Testis (tissue), 5 donors: ENCODE measurements around the gene IL6. TPM values are rescaled to one million over a fixed set of nuclear protein-coding genes. Genes with fewer than 3 reads are reported as not detected.
"Not testable (repeated sequence)": the region's sequence is repeated elsewhere in the genome, so short reads cannot be mapped to it uniquely, and the experiment has no call there.

Source experiments
- DNase-seq: peaks from one replicate; pipeline ENCODE4 v3.0.0-alpha.2; 2019
- H3K27ac ChIP-seq, 2 donors: fragments of 200-600 bp; sonication (generic); one replicate each; pipeline ENCODE4 v1.5.1; 2019
- H3K27me3 ChIP-seq: fragments of 200-600 bp; sonication (generic); one replicate; pipeline ENCODE4 v1.5.1; 2019
- H3K36me3 ChIP-seq: fragments of 200-600 bp; sonication (generic); one replicate; pipeline ENCODE4 v1.5.1; 2017; ENCODE audit warnings: low read depth; ENCODE audit errors: missing control alignments
- H3K4me1 ChIP-seq: fragments of 200-600 bp; sonication (generic); one replicate; pipeline ENCODE4 v1.5.1; 2019
- H3K4me3 ChIP-seq, 2 donors: fragments of 200-600 bp; sonication (generic); one replicate each; pipeline ENCODE4 v1.5.1; 2017 to 2019
- H3K9me3 ChIP-seq: fragments of 200-600 bp; sonication (generic); one replicate; pipeline ENCODE4 v1.5.1; 2017
- CTCF ChIP-seq, 3 experiments: fragments of 450-650 bp in 2 of 3; fragments of 200-600 bp in 1 of 3; sonication (generic) in 1 of 3; IDR thresholded peaks; one replicate each; pipeline ENCODE4 v1.5.1; 2016 to 2019; ENCODE audit warnings: antibody characterized with exemption in 3 of 3, mild to moderate bottlenecking in 2 of 3, moderate library complexity in 1 of 3
- POLR2A ChIP-seq: fragments of 450-650 bp; IDR thresholded peaks from one replicate; pipeline ENCODE4 v1.6.1; 2017; ENCODE audit warnings: antibody characterized with exemption, mild to moderate bottlenecking, moderate library complexity
- WGBS, 2 donors: methylation state at CpG; one replicate each; pipeline ENCODE4 v1.1.5; 2018; 5-methylcytosine and 5-hydroxymethylcytosine counted together
- intact Hi-C: fragments of 100-400 bp; cut with DNase I; formaldehyde crosslinking; loops from one replicate; pipeline ENCODE4 v1.15.1; 2023; ENCODE audit warnings: low total_unique reads
- long read RNA-seq, 2 donors: transcript quantifications; one replicate each; lab custom pipeline, GENCODE V29; 2026
- polyA plus RNA-seq: library from polyadenylated mRNA; stranded (reverse); fragments of 350-450 nt; fragmentation: Illumina TruSeq; extraction: RNeasy Lipid Tissue Mini Kit (QIAGEN cat#74804); gene quantifications from one replicate; pipeline ENCODE4 v1.2.3, GENCODE V29; 2014; ENCODE audit warnings: low read depth, low replicate concordance; ENCODE audit not compliant: insufficient read depth
- total RNA-seq, 2 donors: library from RNA; depleted of rRNA; stranded (reverse); fragments of >200 nt; gene quantifications; one replicate each; pipeline ENCODE4 v1.2.3, GENCODE V29; 2016

Gene IL6
- total RNA-seq, result not detected
- 0.47 TPM for polyA plus RNA-seq
- long read RNA-seq, donor 1, result 0 reads
- long read RNA-seq, donor 2, result 0 reads

- peak; percentile 66 for DNase-seq
- H3K4me1 ChIP-seq, result peaks cover 14% of the 10 kb centered on the region
Measured at GRCh38 chr7:22726907-22727713, at the start of gene IL6. TSS of gene IL6 (plus strand) at chr7:22727200. CDS start at chr7:22727263, 63 bp downstream.

GRCh38 chr7:22677263-22677662, 49.7 kb upstream of the IL6 start:
- H3K9me3 ChIP-seq, DNase-seq, H3K27ac ChIP-seq, intact Hi-C loops, H3K4me3 ChIP-seq, H3K27me3 ChIP-seq, H3K36me3 ChIP-seq, H3K4me1 ChIP-seq: not testable (repeated sequence)
- 94 to 95% methylated on average over 5 of the region's 5 CpGs for WGBS, 2 donors

More at GRCh38 chr7:22726907-22727713, at the start of gene IL6:
- Histone ChIP-seq H3K27ac (peak within 1 kb of the TSS in 1 of 2 donors; percentile 33), H3K9me3 (no peaks in the 10 kb centered on the region), H3K27me3 (no peaks in the 10 kb centered on the region), H3K4me3 (peak within 1 kb of the TSS in 1 of 2 donors; percentile 17), H3K36me3 (no peaks in the 10 kb centered on the region)
- intact Hi-C loops, result loop anchor here (5.0 kb wide), 2 partner anchors 150 to 165 kb away; no protein-coding TSS in a partner anchor
- TF ChIP-seq CTCF (IDR thresholded peaks at IDR 0.05) (no peak), POLR2A (no peak)
- WGBS, 2 donors, result 28 to 29% methylated on average over 17 to 28 of the region's 28 CpGs

- TF ChIP-seq CTCF (IDR thresholded peaks at IDR 0.05), result no peak
- TF ChIP-seq POLR2A, result no peak
- H3K4me1 ChIP-seq, result no peaks in the 10 kb centered on the region
- H3K4me3 ChIP-seq, result no peak overlapping the region
- no peak for DNase-seq
- 68 to 71% methylated on average over 6 of the region's 6 CpGs for WGBS, 2 donors
- intact Hi-C loops, result no loop called here
- H3K27ac ChIP-seq, result no peak overlapping the region
- H3K27me3 ChIP-seq, result no peaks in the 10 kb centered on the region
- H3K9me3 ChIP-seq, result no peaks in the 10 kb centered on the region
- no peaks in the 10 kb centered on the region for H3K36me3 ChIP-seq
Measured at GRCh38 chr7:22677680-22678079, 49.3 kb upstream of the IL6 start.

GRCh38 chr7:22680482-22680911, 46.5 kb upstream of the IL6 start:
- 78 to 87% methylated on average over 5 of the region's 5 CpGs for WGBS, 2 donors
- H3K9me3 ChIP-seq, result no peaks in the 10 kb centered on the region
- intact Hi-C loops, result no loop called here
- no peak overlapping the region for H3K27ac ChIP-seq
- no peaks in the 10 kb centered on the region for H3K27me3 ChIP-seq
- H3K4me3 ChIP-seq, result no peak overlapping the region
- H3K4me1 ChIP-seq, result no peaks in the 10 kb centered on the region
- no peaks in the 10 kb centered on the region for H3K36me3 ChIP-seq
- no peak for DNase-seq
- no peak for TF ChIP-seq CTCF (IDR thresholded peaks at IDR 0.05)
- no peak for TF ChIP-seq POLR2A

GRCh38 chr7:22681312-22681711, 45.7 kb upstream of the IL6 start:
- intact Hi-C loops, result no loop called here
- Histone ChIP-seq H3K9me3 (no peaks in the 10 kb centered on the region), H3K4me1 (no peaks in the 10 kb centered on the region), H3K27ac (no peak overlapping the region), H3K27me3 (no peaks in the 10 kb centered on the region), H3K36me3 (no peaks in the 10 kb centered on the region), H3K4me3 (no peak overlapping the region)
- DNase-seq, result no peak
- 86 to 94% methylated on average over 2 of the region's 2 CpGs for WGBS, 2 donors
- TF ChIP-seq CTCF (IDR thresholded peaks at IDR 0.05), result no peak
- no peak for TF ChIP-seq POLR2A
